Left forelimb (tissue), 1 donor: ENCODE data around the gene LGALS3BP.

Source experiments
- DNase-seq: peaks from one replicate; pipeline ENCODE4 v3.0.0-alpha.2; 2018; ENCODE audit warnings: low spot score

LGALS3BP gene

GRCh38 chr17:78937561-78937960 lies 42.2 kb downstream of the LGALS3BP start:
- DNase-seq = no peak

GRCh38 chr17:78935419-78936323 lies 44.1 kb downstream of the LGALS3BP start:
- DNase-seq = peak; percentile 85

- DNase-seq = no peak
Measured at GRCh38 chr17:78934681-78935418, 44.9 kb downstream of the LGALS3BP start.

GRCh38 chr17:78933959-78934568 lies 45.7 kb downstream of the LGALS3BP start:
- DNase-seq = peak; percentile 98

GRCh38 chr17:78933025-78933958 lies 46.4 kb downstream of the LGALS3BP start:
- DNase-seq = no peak

- no peak for DNase-seq
Measured at GRCh38 chr17:78929908-78930775, 49.6 kb downstream of the LGALS3BP start.

- DNase-seq = peak; percentile 86
Measured at GRCh38 chr17:78925662-78926555, 53.8 kb downstream of the LGALS3BP start.

GRCh38 chr17:78925234-78925633 lies 54.5 kb downstream of the LGALS3BP start, which contains the start of gene TIMP2:
TSS of gene TIMP2 (minus strand) at chr17:78925387. CDS start at chr17:78925088, 299 bp downstream.
- peak; percentile 95 for DNase-seq

- no peak for DNase-seq
Measured at GRCh38 chr17:78924481-78925151, 55.1 kb downstream of the LGALS3BP start.

- no peak for DNase-seq
Measured at GRCh38 chr17:78923660-78924453, 55.9 kb downstream of the LGALS3BP start.

- no peak for DNase-seq
Measured at GRCh38 chr17:78922816-78923498, 56.8 kb downstream of the LGALS3BP start.

- no peak for DNase-seq
Measured at GRCh38 chr17:78921437-78921971, 58.2 kb downstream of the LGALS3BP start.
